ENCODE data around the gene BCL3. TPM values are rescaled to one million over a fixed set of nuclear protein-coding genes. Genes with fewer than 3 reads are reported as not detected.

BCL3 gene, protein sequence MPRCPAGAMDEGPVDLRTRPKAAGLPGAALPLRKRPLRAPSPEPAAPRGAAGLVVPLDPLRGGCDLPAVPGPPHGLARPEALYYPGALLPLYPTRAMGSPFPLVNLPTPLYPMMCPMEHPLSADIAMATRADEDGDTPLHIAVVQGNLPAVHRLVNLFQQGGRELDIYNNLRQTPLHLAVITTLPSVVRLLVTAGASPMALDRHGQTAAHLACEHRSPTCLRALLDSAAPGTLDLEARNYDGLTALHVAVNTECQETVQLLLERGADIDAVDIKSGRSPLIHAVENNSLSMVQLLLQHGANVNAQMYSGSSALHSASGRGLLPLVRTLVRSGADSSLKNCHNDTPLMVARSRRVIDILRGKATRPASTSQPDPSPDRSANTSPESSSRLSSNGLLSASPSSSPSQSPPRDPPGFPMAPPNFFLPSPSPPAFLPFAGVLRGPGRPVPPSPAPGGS
- total RNA-seq = 2.5 and 4.8 TPM in 2 replicates

DNA sequence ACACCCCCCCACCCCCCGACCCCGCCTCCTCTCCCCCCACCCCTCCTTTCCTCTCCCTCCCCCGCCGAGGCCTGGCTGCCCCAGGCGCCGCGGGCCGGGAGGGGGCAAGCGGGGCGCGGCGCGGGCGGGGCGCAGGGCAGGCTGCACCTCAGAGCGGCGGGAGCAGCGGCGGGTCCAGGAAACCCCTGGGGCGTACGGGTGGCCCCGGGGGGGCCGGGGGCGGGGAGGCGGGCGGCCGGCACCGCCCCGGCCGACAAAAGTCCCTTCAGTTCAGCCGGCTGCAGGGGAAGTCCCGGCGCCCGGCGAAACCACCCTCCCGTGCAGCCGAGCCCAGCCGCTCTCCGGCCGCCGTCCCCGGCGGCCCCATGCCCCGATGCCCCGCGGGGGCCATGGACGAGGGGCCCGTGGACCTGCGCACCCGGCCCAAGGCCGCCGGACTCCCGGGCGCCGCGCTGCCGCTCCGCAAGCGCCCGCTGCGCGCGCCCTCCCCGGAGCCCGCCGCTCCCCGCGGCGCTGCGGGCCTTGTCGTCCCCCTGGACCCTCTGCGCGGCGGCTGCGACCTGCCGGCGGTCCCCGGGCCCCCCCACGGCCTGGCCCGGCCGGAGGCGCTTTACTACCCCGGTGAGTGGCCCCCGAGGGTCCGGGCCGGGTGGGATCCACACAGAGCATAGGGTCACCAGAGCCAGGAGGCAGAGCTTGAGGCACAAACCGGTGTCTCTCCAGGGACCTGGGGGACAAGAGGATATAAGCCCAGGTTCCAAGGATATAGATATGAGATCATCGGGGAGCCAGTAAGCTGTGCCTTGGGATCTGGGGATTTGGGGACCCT, at the start of gene BCL3:
Gene BCL3, plus strand, starts transcription at position 283 of the 829 bp plus-strand sequence. Its CDS starts 83 bp downstream, at position 366.

DNA sequence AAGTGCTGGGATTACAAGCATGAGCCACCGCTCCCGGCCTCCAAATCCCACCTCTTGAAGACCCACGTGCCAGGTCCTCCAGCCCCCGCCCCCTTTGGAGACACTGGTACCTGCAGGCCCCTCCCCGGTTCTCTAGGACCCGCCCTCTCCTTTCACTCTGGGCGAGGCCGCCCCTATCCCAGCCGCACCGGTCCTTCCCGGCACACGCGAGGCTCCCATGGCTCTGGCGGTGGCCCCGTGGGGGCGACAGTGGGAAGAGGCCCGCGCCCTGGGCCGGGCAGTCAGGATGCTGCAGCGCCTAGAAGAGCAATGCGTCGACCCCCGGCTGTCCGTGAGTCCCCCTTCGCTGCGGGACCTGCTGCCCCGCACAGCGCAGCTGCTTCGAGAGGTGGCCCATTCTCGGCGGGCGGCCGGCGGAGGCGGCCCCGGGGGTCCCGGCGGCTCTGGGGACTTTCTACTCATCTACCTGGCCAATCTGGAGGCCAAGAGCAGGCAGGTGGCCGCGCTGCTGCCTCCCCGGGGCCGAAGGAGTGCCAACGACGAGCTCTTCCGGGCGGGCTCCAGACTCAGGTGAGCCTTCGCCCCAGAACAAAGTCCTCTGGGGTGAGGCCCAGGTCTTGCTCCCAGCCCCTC, 29.3 kb downstream of the BCL3 start, which contains the start of gene CBLC:
Gene CBLC, plus strand, starts transcription at position 176 of the 633 bp plus-strand sequence. Its CDS starts 42 bp downstream, at position 218.

DNA sequence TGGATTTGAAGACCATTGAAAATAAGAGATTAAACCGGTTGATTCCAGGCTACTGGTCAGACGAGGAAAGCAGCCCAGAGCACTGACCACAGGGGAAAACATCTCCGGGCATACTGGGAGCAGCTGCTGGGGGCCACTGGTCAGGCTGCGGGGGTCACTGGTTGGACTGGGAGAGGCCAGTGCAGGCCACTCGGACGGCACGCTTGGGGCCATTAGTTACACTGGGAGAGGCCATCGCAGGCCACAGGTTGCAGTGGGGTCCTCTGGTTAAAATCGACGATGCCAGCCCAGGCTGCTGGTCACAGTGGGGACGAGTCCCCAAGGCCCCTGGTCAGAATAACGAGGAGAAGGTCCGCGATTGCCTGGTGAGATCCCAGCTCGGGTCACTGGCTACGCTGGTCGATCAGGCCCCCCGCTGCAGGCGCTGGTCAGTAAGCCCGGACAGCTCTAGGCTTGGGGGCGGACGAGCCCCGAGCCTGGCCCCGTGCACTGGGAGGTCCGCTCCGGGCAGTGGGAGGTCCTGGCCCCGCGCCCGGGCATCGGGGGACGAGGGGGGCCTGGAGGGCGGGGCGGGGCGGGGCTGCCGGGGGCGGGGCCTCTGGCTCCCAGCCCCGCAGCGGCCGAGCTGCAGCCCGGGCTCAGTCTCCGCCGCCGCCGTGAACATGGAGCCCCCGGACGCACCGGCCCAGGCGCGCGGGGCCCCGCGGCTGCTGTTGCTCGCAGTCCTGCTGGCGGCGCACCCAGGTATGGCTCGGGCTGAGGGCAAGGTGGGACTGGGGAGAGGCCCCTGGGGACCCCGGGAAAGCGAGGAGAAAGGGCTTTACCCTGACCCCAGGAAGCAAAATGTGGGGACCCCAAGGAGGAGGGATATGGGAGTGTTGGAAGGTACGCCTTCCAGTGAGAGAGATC, 60.2 kb downstream of the BCL3 start, which contains the start of gene BCAM:
Gene BCAM, plus strand, starts transcription at position 641 of the 909 bp plus-strand sequence. Its CDS starts 22 bp downstream, at position 663.

Other genes starting within 250 kb of the BCL3 start
- gene ZNF180, start 248.2 kb upstream of the BCL3 start, total RNA-seq = 5.8 and 7.3 TPM in 2 replicates
- gene CEACAM20, start 219.0 kb upstream of the BCL3 start, total RNA-seq = not detected in 2 replicates
- gene IGSF23, start 135.1 kb upstream of the BCL3 start, total RNA-seq = 0.19 and 0.28 TPM in 2 replicates
- 127 and 142 TPM in 2 replicates for gene PVR, start 104.8 kb upstream of the BCL3 start, total RNA-seq
- gene CEACAM19, start 77.2 kb upstream of the BCL3 start, total RNA-seq = 1.1 and 1.3 TPM in 2 replicates
- under 0.01 TPM in 1 of 2 replicates, not detected in the other for gene CEACAM16, start 49.6 kb upstream of the BCL3 start, total RNA-seq
- under 0.01 TPM in 2 replicates for gene CBLC, start 29.2 kb downstream of the BCL3 start, total RNA-seq
- 5.4 and 8.2 TPM in 2 replicates for gene BCAM, start 60.4 kb downstream of the BCL3 start, total RNA-seq
- gene NECTIN2, start 97.6 kb downstream of the BCL3 start, total RNA-seq = 60.9 and 65.0 TPM in 2 replicates
- gene TOMM40, start 142.5 kb downstream of the BCL3 start, total RNA-seq = 36.9 and 94.9 TPM in 2 replicates
- gene APOE, start 157.1 kb downstream of the BCL3 start, total RNA-seq = 9.0 and 20.6 TPM in 2 replicates
- gene APOC1, start 165.9 kb downstream of the BCL3 start, total RNA-seq = 1.3 and 3.4 TPM in 2 replicates
- gene APOC4, start 193.5 kb downstream of the BCL3 start, total RNA-seq = not detected in 2 replicates
- not detected in 2 replicates for gene APOC2, start 197.3 kb downstream of the BCL3 start, total RNA-seq
- gene CLPTM1, start 206.7 kb downstream of the BCL3 start, total RNA-seq = 37.4 and 40.3 TPM in 2 replicates